ENCODE results near the gene RUNX1.

The RUNX1 gene

GRCh38 chr21:34946916-34947534, 102.1 kb downstream of the RUNX1 start:
- WGBS (ENCODE audit: extremely low coverage, insufficient coverage, low lambda C conversion rate): no CpG with 5 or more reads among the region's 2 CpGs
- DNase-seq: peak; percentile 18
- H3K27ac ChIP-seq (ENCODE audit: low read depth, low read length): no peak overlapping the region
- H3K23ac ChIP-seq (ENCODE audit: low read length): no peak overlapping the region
- H4K8ac ChIP-seq (ENCODE audit: low read depth, low read length): no peak overlapping the region
- H4K5ac ChIP-seq (ENCODE audit: low read length): no peak overlapping the region
- H3K18ac ChIP-seq (ENCODE audit: low read length): no peak overlapping the region
- H2AK5ac ChIP-seq (ENCODE audit: low read length): no peak overlapping the region
- H3K36me3 ChIP-seq (ENCODE audit: control insufficient read depth, insufficient read depth, low read length): no peaks in the 10 kb centered on the region
- no peaks in the 10 kb centered on the region for H3K27me3 ChIP-seq (ENCODE audit: insufficient read depth, low read length, poor library complexity)
- no peaks in the 10 kb centered on the region for H3K79me2 ChIP-seq (ENCODE audit: control insufficient read depth, insufficient read depth, low read length)
- H3K4me1 ChIP-seq (ENCODE audit: control insufficient read depth, low read depth, low read length): no peaks in the 10 kb centered on the region
- no peak overlapping the region for H3K4me2 ChIP-seq (ENCODE audit: low read length)
- no peak overlapping the region for H3K4ac ChIP-seq (ENCODE audit: low read depth, low read length)
- no peaks in the 10 kb centered on the region for H3K79me1 ChIP-seq (ENCODE audit: low read length)
- no peak overlapping the region for H3K56ac ChIP-seq (ENCODE audit: low read length)
- H2BK120ac ChIP-seq (ENCODE audit: low read depth, low read length): no peak overlapping the region
- no peak overlapping the region for H2BK5ac ChIP-seq (ENCODE audit: low read length)
- H3K9ac ChIP-seq (ENCODE audit: low read length): no peak overlapping the region
- H3K4me3 ChIP-seq (ENCODE audit: low read length): no peak overlapping the region
- no peak overlapping the region for H2BK15ac ChIP-seq (replicated peaks; ENCODE audit: low read depth)

GRCh38 chr21:34946385-34946840, 102.7 kb downstream of the RUNX1 start:
- Histone ChIP-seq H2BK15ac (replicated peaks; ENCODE audit: low read depth) (no peak overlapping the region), H4K8ac (ENCODE audit: low read depth, low read length) (no peak overlapping the region), H3K79me2 (ENCODE audit: control insufficient read depth, insufficient read depth, low read length) (no peaks in the 10 kb centered on the region), H3K27me3 (ENCODE audit: insufficient read depth, low read length, poor library complexity) (no peaks in the 10 kb centered on the region), H3K36me3 (ENCODE audit: control insufficient read depth, insufficient read depth, low read length) (no peaks in the 10 kb centered on the region), H3K56ac (ENCODE audit: low read length) (no peak overlapping the region), H3K4me1 (ENCODE audit: control insufficient read depth, low read depth, low read length) (no peaks in the 10 kb centered on the region), H3K4me3 (ENCODE audit: low read length) (no peak overlapping the region), H3K9ac (ENCODE audit: low read length) (no peak overlapping the region), H2BK120ac (ENCODE audit: low read depth, low read length) (no peak overlapping the region), H2BK5ac (ENCODE audit: low read length) (no peak overlapping the region), H2AK5ac (ENCODE audit: low read length) (no peak overlapping the region), H3K27ac (ENCODE audit: low read depth, low read length) (no peak overlapping the region), H3K4ac (ENCODE audit: low read depth, low read length) (no peak overlapping the region), H3K4me2 (ENCODE audit: low read length) (no peak overlapping the region), H4K5ac (ENCODE audit: low read length) (no peak overlapping the region), H3K79me1 (ENCODE audit: low read length) (no peaks in the 10 kb centered on the region), H3K18ac (ENCODE audit: low read length) (no peak overlapping the region), H3K23ac (ENCODE audit: low read length) (no peak overlapping the region)
- DNase-seq: no peak
- WGBS (ENCODE audit: extremely low coverage, insufficient coverage, low lambda C conversion rate): no CpG with 5 or more reads among the region's 1 CpG

- H4K5ac ChIP-seq (ENCODE audit: low read length): no peak overlapping the region
- no peak overlapping the region for H3K27ac ChIP-seq (ENCODE audit: low read depth, low read length)
- no peak overlapping the region for H2BK15ac ChIP-seq (replicated peaks; ENCODE audit: low read depth)
- no peak overlapping the region for H2BK5ac ChIP-seq (ENCODE audit: low read length)
- no peak overlapping the region for H3K23ac ChIP-seq (ENCODE audit: low read length)
- H2BK120ac ChIP-seq (ENCODE audit: low read depth, low read length): no peak overlapping the region
- no peak overlapping the region for H3K4ac ChIP-seq (ENCODE audit: low read depth, low read length)
- H4K8ac ChIP-seq (ENCODE audit: low read depth, low read length): no peak overlapping the region
- H3K4me2 ChIP-seq (ENCODE audit: low read length): no peak overlapping the region
- H2AK5ac ChIP-seq (ENCODE audit: low read length): no peak overlapping the region
- no peaks in the 10 kb centered on the region for H3K4me1 ChIP-seq (ENCODE audit: control insufficient read depth, low read depth, low read length)
- H3K9ac ChIP-seq (ENCODE audit: low read length): no peak overlapping the region
- no peaks in the 10 kb centered on the region for H3K36me3 ChIP-seq (ENCODE audit: control insufficient read depth, insufficient read depth, low read length)
- no peaks in the 10 kb centered on the region for H3K79me2 ChIP-seq (ENCODE audit: control insufficient read depth, insufficient read depth, low read length)
- H3K27me3 ChIP-seq (ENCODE audit: insufficient read depth, low read length, poor library complexity): no peaks in the 10 kb centered on the region
- H3K56ac ChIP-seq (ENCODE audit: low read length): no peak overlapping the region
- no CpG with 5 or more reads among the region's 3 CpGs for WGBS (ENCODE audit: extremely low coverage, insufficient coverage, low lambda C conversion rate)
- no peak overlapping the region for H3K4me3 ChIP-seq (ENCODE audit: low read length)
- H3K18ac ChIP-seq (ENCODE audit: low read length): no peak overlapping the region
- no peaks in the 10 kb centered on the region for H3K79me1 ChIP-seq (ENCODE audit: low read length)
- no peak for DNase-seq
Measured at GRCh38 chr21:34945288-34945687, 103.8 kb downstream of the RUNX1 start.

GRCh38 chr21:34944015-34944755, 104.9 kb downstream of the RUNX1 start:
- Histone ChIP-seq H3K36me3 (ENCODE audit: control insufficient read depth, insufficient read depth, low read length) (no peaks in the 10 kb centered on the region), H3K4me1 (ENCODE audit: control insufficient read depth, low read depth, low read length) (no peaks in the 10 kb centered on the region), H3K56ac (ENCODE audit: low read length) (no peak overlapping the region), H3K27ac (ENCODE audit: low read depth, low read length) (no peak overlapping the region), H4K8ac (ENCODE audit: low read depth, low read length) (no peak overlapping the region), H3K23ac (ENCODE audit: low read length) (no peak overlapping the region), H3K9ac (ENCODE audit: low read length) (no peak overlapping the region), H4K5ac (ENCODE audit: low read length) (no peak overlapping the region), H3K18ac (ENCODE audit: low read length) (no peak overlapping the region), H2BK15ac (replicated peaks; ENCODE audit: low read depth) (no peak overlapping the region), H3K4me3 (ENCODE audit: low read length) (no peak overlapping the region), H3K79me1 (ENCODE audit: low read length) (no peaks in the 10 kb centered on the region), H3K79me2 (ENCODE audit: control insufficient read depth, insufficient read depth, low read length) (no peaks in the 10 kb centered on the region), H3K4ac (ENCODE audit: low read depth, low read length) (no peak overlapping the region), H3K4me2 (ENCODE audit: low read length) (no peak overlapping the region), H3K27me3 (ENCODE audit: insufficient read depth, low read length, poor library complexity) (no peaks in the 10 kb centered on the region), H2AK5ac (ENCODE audit: low read length) (no peak overlapping the region), H2BK120ac (ENCODE audit: low read depth, low read length) (no peak overlapping the region), H2BK5ac (ENCODE audit: low read length) (no peak overlapping the region)
- DNase-seq: no peak
- WGBS (ENCODE audit: extremely low coverage, insufficient coverage, low lambda C conversion rate): no CpG with 5 or more reads among the region's 4 CpGs

- Histone ChIP-seq H3K23ac (ENCODE audit: low read length) (no peak overlapping the region), H3K4me1 (ENCODE audit: control insufficient read depth, low read depth, low read length) (no peaks in the 10 kb centered on the region), H3K56ac (ENCODE audit: low read length) (no peak overlapping the region), H2BK15ac (replicated peaks; ENCODE audit: low read depth) (no peak overlapping the region), H3K36me3 (ENCODE audit: control insufficient read depth, insufficient read depth, low read length) (no peaks in the 10 kb centered on the region), H3K18ac (ENCODE audit: low read length) (no peak overlapping the region), H3K79me2 (ENCODE audit: control insufficient read depth, insufficient read depth, low read length) (no peaks in the 10 kb centered on the region), H3K79me1 (ENCODE audit: low read length) (no peaks in the 10 kb centered on the region), H3K4me3 (ENCODE audit: low read length) (no peak overlapping the region), H3K27me3 (ENCODE audit: insufficient read depth, low read length, poor library complexity) (no peaks in the 10 kb centered on the region), H3K9ac (ENCODE audit: low read length) (no peak overlapping the region), H4K8ac (ENCODE audit: low read depth, low read length) (no peak overlapping the region), H3K4ac (ENCODE audit: low read depth, low read length) (no peak overlapping the region), H2BK5ac (ENCODE audit: low read length) (peak overlapping the region; percentile 40), H2BK120ac (ENCODE audit: low read depth, low read length) (no peak overlapping the region), H3K4me2 (ENCODE audit: low read length) (no peak overlapping the region), H4K5ac (ENCODE audit: low read length) (no peak overlapping the region), H2AK5ac (ENCODE audit: low read length) (peak overlapping the region; percentile 56), H3K27ac (ENCODE audit: low read depth, low read length) (no peak overlapping the region)
- WGBS (ENCODE audit: extremely low coverage, insufficient coverage, low lambda C conversion rate): no CpG with 5 or more reads among the region's 7 CpGs
- no peak for DNase-seq
Measured at GRCh38 chr21:34942911-34943310, 106.2 kb downstream of the RUNX1 start.
